H1 (cell line): ENCODE data around the gene DUS4L. TPM values are rescaled to one million over a fixed set of nuclear protein-coding genes. Genes with fewer than 3 reads are reported as not detected.

Experiments used
- CTCF ChIA-PET: fragments of 300-600 bp; sonication (Branson Sonifier 250); formaldehyde crosslinking; loops from one replicate; lab custom pipeline; 2021; ENCODE audit not compliant: partially characterized antibody; lab: Charles Lee
- POLR2A ChIA-PET: fragments of 300-600 bp; sonication (Branson Sonifier 250); formaldehyde crosslinking; loops from one replicate; lab custom pipeline; 2021; ENCODE audit warnings: inconsistent platforms; ENCODE audit not compliant: partially characterized antibody; lab: Charles Lee
- DNase-seq, 2 experiments: peaks; one replicate each; pipeline versions ENCODE4 v3.0.0 to v3.0.0-alpha.2; 2010 to 2022; ENCODE audit warnings: low spot score in 2 of 2, low read depth in 1 of 2, mixed read lengths in 1 of 2
- FAIRE-seq: peaks from 2 replicates; lab custom pipeline; 2011; peaks lifted over from hg19 to GRCh38; lab: Jason Lieb, UNC
- H2AFZ ChIP-seq: 2 replicates; pipeline ENCODE4 v1.8.1; 2012; ENCODE audit warnings: low read length, inconsistent platforms
- H2AK5ac ChIP-seq: 2 replicates; pipeline ENCODE4 v1.6.1; 2013; ENCODE audit warnings: low read depth, low read length
- H2BK120ac ChIP-seq: replicated peaks from 2 replicates; pipeline ENCODE3; 2013; ENCODE audit warnings: low read depth, low read length, inconsistent platforms
- H2BK12ac ChIP-seq: 2 replicates; pipeline ENCODE4 v1.6.1; 2013; ENCODE audit warnings: low read depth, low read length
- H2BK15ac ChIP-seq: 2 replicates; pipeline ENCODE4 v1.6.1; 2013; ENCODE audit warnings: low read length
- H2BK20ac ChIP-seq: 2 replicates; pipeline ENCODE4 v1.6.1; 2013; ENCODE audit warnings: low read length
- H2BK5ac ChIP-seq: 2 replicates; pipeline ENCODE4 v1.6.1; 2013; ENCODE audit warnings: low read depth, low read length
- H3K14ac ChIP-seq: 2 replicates; pipeline ENCODE4 v1.6.1; 2013; ENCODE audit warnings: inconsistent platforms; ENCODE audit not compliant: insufficient read length
- H3K18ac ChIP-seq: 2 replicates; pipeline ENCODE4 v1.6.1; 2013; ENCODE audit warnings: low read length; ENCODE audit errors: extremely low read depth
- H3K23ac ChIP-seq: 2 replicates; pipeline ENCODE4 v1.6.1; 2013; ENCODE audit warnings: inconsistent platforms; ENCODE audit not compliant: insufficient read length
- H3K23me2 ChIP-seq: 2 replicates; pipeline ENCODE4 v1.6.1; 2013; ENCODE audit warnings: low read depth, low read length
- H3K27ac ChIP-seq: 2 replicates; pipeline ENCODE4 v1.6.1; 2011; ENCODE audit warnings: low read depth, low read length, inconsistent platforms
- H3K27me3 ChIP-seq, 4 experiments: replicated peaks in 1 of 4; 1 replicate in 1 of 4; 2 replicates in 3 of 4; pipeline versions ENCODE4 v1.6.1 to v1.8.1; 2011 to 2013; ENCODE audit warnings: low read length in 3 of 4, mild to moderate bottlenecking in 3 of 4, inconsistent platforms in 2 of 4, mixed read lengths in 2 of 4, moderate library complexity in 1 of 4; ENCODE audit not compliant: control insufficient read depth in 3 of 4, insufficient read depth in 3 of 4; ENCODE audit errors: extremely low read depth in 1 of 4
- H3K36me3 ChIP-seq, 4 experiments: 2 replicates each; pipeline versions ENCODE4 v1.6.1 to v1.8.1; 2011 to 2013; ENCODE audit warnings: mild to moderate bottlenecking in 4 of 4, low read length in 3 of 4, moderate library complexity in 2 of 4, control low read depth in 1 of 4, inconsistent platforms in 1 of 4; ENCODE audit not compliant: insufficient read depth in 4 of 4, control insufficient read depth in 2 of 4
- H3K4ac ChIP-seq: replicated peaks from 2 replicates; pipeline ENCODE3; 2013; ENCODE audit warnings: low read length, low read depth, mixed read lengths, inconsistent platforms; ENCODE audit not compliant: insufficient read length
- H3K4me1 ChIP-seq, 4 experiments: replicated peaks in 1 of 4; 1 replicate in 1 of 4; 2 replicates in 3 of 4; pipeline versions ENCODE4 v1.6.1 to v1.8.1; 2011 to 2013; ENCODE audit warnings: low read length in 3 of 4, inconsistent platforms in 2 of 4, mixed read lengths in 1 of 4; ENCODE audit not compliant: insufficient read depth in 4 of 4, control insufficient read depth in 3 of 4
- H3K4me2 ChIP-seq, 2 experiments: 2 replicates each; pipeline versions ENCODE4 v1.6.1 to v1.8.1; 2011 to 2013; ENCODE audit warnings: low read depth in 2 of 2, low read length in 2 of 2, control low read depth in 1 of 2, inconsistent platforms in 1 of 2, mild to moderate bottlenecking in 1 of 2; ENCODE audit not compliant: insufficient read depth in 1 of 2
- H3K4me3 ChIP-seq, 4 experiments: fragments of 200-600, 300-600 bp in 1 of 4; sonication (generic), shearing (Covaris generic), sonication (Bioruptor Twin) in 1 of 4; 2 replicates each; pipeline versions ENCODE4 v1.5.1 to v1.8.1; 2011 to 2016; ENCODE audit warnings: low read length in 4 of 4, low read depth in 3 of 4, control low read depth in 2 of 4, inconsistent platforms in 2 of 4, mild to moderate bottlenecking in 2 of 4, mixed read lengths in 1 of 4, moderate library complexity in 1 of 4; ENCODE audit not compliant: insufficient read depth in 2 of 4; ENCODE audit errors: extremely low read depth in 1 of 4
- H3K56ac ChIP-seq: replicated peaks from 2 replicates; pipeline ENCODE3; 2013; ENCODE audit warnings: low read depth, mild to moderate bottlenecking, mixed read lengths, low read length, inconsistent platforms; ENCODE audit not compliant: insufficient read length
- H3K79me1 ChIP-seq: 2 replicates; pipeline ENCODE4 v1.6.1; 2013; ENCODE audit warnings: low read depth, low read length, control low read depth
- H3K79me2 ChIP-seq, 2 experiments: 2 replicates each; pipeline versions ENCODE4 v1.6.1 to v1.8.1; 2012 to 2013; ENCODE audit warnings: low read length in 2 of 2, mild to moderate bottlenecking in 2 of 2, inconsistent platforms in 1 of 2; ENCODE audit not compliant: insufficient read depth in 2 of 2, control insufficient read depth in 1 of 2
- H3K9ac ChIP-seq, 4 experiments: replicated peaks in 1 of 4; 1 replicate in 1 of 4; 2 replicates in 3 of 4; pipeline versions ENCODE4 v1.6.1 to v1.8.1; 2011 to 2013; ENCODE audit warnings: low read depth in 3 of 4, low read length in 3 of 4, control low read depth in 2 of 4, mild to moderate bottlenecking in 2 of 4, moderate library complexity in 2 of 4, inconsistent platforms in 1 of 4; ENCODE audit errors: extremely low read depth in 1 of 4
- H3K9me3 ChIP-seq, 2 experiments: 2 replicates each; pipeline versions ENCODE4 v1.6.1 to v1.8.1; 2012 to 2013; ENCODE audit warnings: mild to moderate bottlenecking in 2 of 2, moderate library complexity in 2 of 2, control low read depth in 1 of 2, inconsistent platforms in 1 of 2, low read depth in 1 of 2, low read length in 1 of 2, mixed read lengths in 1 of 2; ENCODE audit not compliant: insufficient read depth in 2 of 2
- H4K20me1 ChIP-seq, 2 experiments: replicated peaks in 1 of 2; 2 replicates each; pipeline versions ENCODE3 to v1.8.1; 2011 to 2013; ENCODE audit warnings: inconsistent platforms in 2 of 2, low read length in 2 of 2, mild to moderate bottlenecking in 1 of 2; ENCODE audit not compliant: insufficient read depth in 2 of 2, control insufficient read depth in 1 of 2
- H4K5ac ChIP-seq: 2 replicates; pipeline ENCODE4 v1.6.1; 2013; ENCODE audit warnings: low read length, low read depth, mixed read lengths, inconsistent platforms; ENCODE audit not compliant: insufficient read length
- H4K8ac ChIP-seq: 2 replicates; pipeline ENCODE4 v1.8.0; 2013; ENCODE audit warnings: mild to moderate bottlenecking, moderate library complexity, low read length, inconsistent platforms; ENCODE audit not compliant: insufficient read depth; ENCODE audit errors: extremely low read depth
- H4K91ac ChIP-seq: replicated peaks from 2 replicates; pipeline ENCODE3; 2013; ENCODE audit warnings: low read length, mixed read lengths, inconsistent platforms; ENCODE audit not compliant: insufficient read length
- BCL11A ChIP-seq, 2 experiments: IDR thresholded peaks; one replicate each; pipeline ENCODE4 v1.6.1; 2011; ENCODE audit warnings: low read depth in 2 of 2, low read length in 2 of 2, mild to moderate bottlenecking in 2 of 2
- CEBPB ChIP-seq: IDR thresholded peaks from 2 replicates; pipeline ENCODE4 v1.6.1; 2012; ENCODE audit warnings: low read depth, low read length
- KDM1A ChIP-seq: fragments of 200-600, 300-600 bp; sonication (generic); IDR thresholded peaks from 2 replicates; pipeline ENCODE4 v1.7.1; 2016; ENCODE audit warnings: mild to moderate bottlenecking, low read length, borderline replicate concordance
- RXRA ChIP-seq: IDR thresholded peaks from 2 replicates; pipeline ENCODE4 v1.6.1; 2011; ENCODE audit warnings: low read depth, mild to moderate bottlenecking, low read length, moderate library complexity; ENCODE audit not compliant: insufficient read depth
- SP1 ChIP-seq: IDR thresholded peaks from 2 replicates; pipeline ENCODE4 v1.6.1; 2011; ENCODE audit warnings: low read depth, low read length
- TBP ChIP-seq: IDR thresholded peaks from 2 replicates; pipeline ENCODE4 v1.6.1; 2011; ENCODE audit warnings: low read depth, low read length, improper control_type of control experiment
- TEAD4 ChIP-seq: IDR thresholded peaks from 2 replicates; pipeline ENCODE4 v1.6.1; 2012; ENCODE audit warnings: low read depth, low read length, inconsistent platforms, mixed read lengths
- WGBS, 2 experiments: shearing (Covaris generic) in 1 of 2; methylation state at CpG; one replicate each; pipeline versions ENCODE4 v1.1.6 to v1.1.7; 2013 to 2015; ENCODE audit warnings: low lambda C conversion rate in 2 of 2, mixed read lengths in 2 of 2, inconsistent platforms in 1 of 2, low coverage in 1 of 2, missing lambda C conversion rate in 1 of 2; ENCODE audit not compliant: insufficient replicate concordance in 2 of 2, insufficient coverage in 1 of 2, insufficient read length in 1 of 2; ENCODE audit errors: extremely low coverage in 1 of 2, missing lambda C conversion rate in 1 of 2; 5-methylcytosine and 5-hydroxymethylcytosine counted together
- polyA plus RNA-seq, 7 experiments: library from polyadenylated mRNA; depleted of rRNA in 3 of 7; stranded (reverse) in 5 of 7; unstranded in 2 of 7; fragments of >200 nt in 5 of 7; fragments of 200-250 nt in 2 of 7; gene quantifications; 1 replicate in 5 of 7; 2 replicates in 1 of 7; 4 replicates in 1 of 7; pipeline versions ENCODE4 v1.2.1 to v1.2.3, GENCODE V29; 2011 to 2013; ENCODE audit warnings: missing spikeins in 2 of 7, mixed read lengths in 2 of 7
- total RNA-seq: library from RNA; stranded (reverse); fragmentation: NEBNext Ultra II Directional; extraction: Animal tissue kit (Norgen Biotek cat#: 25700); gene quantifications from 2 replicates; pipeline ENCODE4 v1.2.1, GENCODE V29; 2021

DUS4L gene
- total and polyA plus RNA-seq, 2 of the 8 experiments (the other 6 are each of a cell fraction or from before 2014, with no cell fraction given), result 6.1 to 11.5 TPM

- Histone ChIP-seq H4K91ac (no peak overlapping the region), H3K14ac (no peak overlapping the region), H3K4me2 (no peak overlapping the region), H3K79me2 (peaks cover 4 to 15% of the 10 kb centered on the region in 2 experiments; a peak in 2 of 4 replicates), H3K4ac (no peak overlapping the region), H3K36me3 (peaks cover 0 to 15% (median 5%) of the 10 kb centered on the region in 4 experiments; a peak in 4 of 8 replicates), H4K5ac (no peak overlapping the region), H3K27ac (no peak overlapping the region), H2BK5ac (no peak overlapping the region), H4K20me1 (peaks cover 0 to 5% of the 10 kb centered on the region in 2 experiments), H2BK12ac (no peak overlapping the region), H3K27me3 (no peaks in the 10 kb centered on the region), H3K9ac (no peak overlapping the region), H3K9me3 (peaks cover 0 to 3% of the 10 kb centered on the region in 2 experiments; a peak in 1 of 4 replicates), H3K18ac (no peak overlapping the region), H2BK120ac (no peak overlapping the region), H3K23me2 (no peaks in the 10 kb centered on the region), H3K56ac (no peak overlapping the region), H2BK20ac (no peak overlapping the region), H3K79me1 (peaks cover 5% of the 10 kb centered on the region; the same call in 1 of the 2 replicates), H3K4me3 (no peak overlapping the region), H2BK15ac (no peak overlapping the region), H3K4me1 (no peaks in the 10 kb centered on the region), H3K23ac (no peak overlapping the region), H4K8ac (no peak overlapping the region), H2AK5ac (no peak overlapping the region), H2AFZ (no peak overlapping the region)
- WGBS, 2 experiments, result 80% methylated on average over 5 of the region's 5 CpGs; no CpG with 5 or more reads in 1 of the 2 experiments
- ChIA-PET POLR2A (no interaction called here), CTCF (no interaction called here)
- FAIRE-seq (no peak), DNase-seq (no peak)
- TF ChIP-seq RXRA (no peak), BCL11A (IDR thresholded peaks at IDR 0.05; ENCODE audit: low read depth in 2 of 2, low read length in 2 of 2) (no peak), KDM1A (no peak), CEBPB (no peak), TEAD4 (no peak), SP1 (no peak), TBP (no peak)
These were observed 20.3 kb upstream of the DUS4L start for GRCh38 chr7:107543338-107543993.
